ENCODE measurements around the gene PODXL2. TPM values are rescaled to one million over a fixed set of nuclear protein-coding genes. Genes with fewer than 3 reads are reported as not detected.
A peak's percentile ranks its signal among the peaks of the same experiment; 100 is the strongest.

PODXL2 gene
- total and polyA plus RNA-seq, 2 experiments from 2014 or later: 18.4 to 57.6 TPM

GRCh38 chr3:127706785-127707351 lies 77.9 kb downstream of the PODXL2 start:
- Mint-ChIP-seq H3K27me3 (ENCODE audit: insufficient read depth, low read depth, poor library complexity) (peaks cover 14% of the 10 kb centered on the region), H3K9me3 (peaks cover 14% of the 10 kb centered on the region; the same call in 2 of the 3 replicates), H3K27ac (no peak overlapping the region), H3K4me3 (no peak overlapping the region), H3K4me1 (peaks cover 24% of the 10 kb centered on the region), H3K36me3 (ENCODE audit: low read depth) (no peaks in the 10 kb centered on the region)
- no peaks in the 10 kb centered on the region for H3K79me2 ChIP-seq (replicated peaks; ENCODE audit: insufficient read depth)
- no peaks in the 10 kb centered on the region for H3K27me3 ChIP-seq (ENCODE audit: insufficient read depth)
- ATAC-seq (no peak), DNase-seq (ENCODE audit: low spot score) (no peak)
- TF ChIP-seq JUNB (IDR thresholded peaks at IDR 0.05; ENCODE audit: unreplicated experiment) (no peak), EZH2 (IDR thresholded peaks at IDR 0.05; ENCODE audit: low read depth, unreplicated experiment) (no peak), POLR2AphosphoS5 (IDR thresholded peaks at IDR 0.05; ENCODE audit: low read depth) (no peak)
- no peaks in the 10 kb centered on the region for H3F3A ChIP-seq (replicated peaks; ENCODE audit: low read depth)
- H2AFZ ChIP-seq: no peak overlapping the region
- H3K36me3 ChIP-seq (ENCODE audit: insufficient read depth): no peaks in the 10 kb centered on the region
- no peaks in the 10 kb centered on the region for H4K20me1 ChIP-seq (replicated peaks; ENCODE audit: insufficient read depth)
- no peak overlapping the region for H3K4me2 ChIP-seq
- H3K4me3 ChIP-seq: no peak overlapping the region
- H3K27ac ChIP-seq (ENCODE audit: low read depth): no peak overlapping the region
- no peaks in the 10 kb centered on the region for H3K9me2 ChIP-seq (ENCODE audit: insufficient read depth)
- H3K4me1 ChIP-seq (ENCODE audit: insufficient read depth): peaks cover 9% of the 10 kb centered on the region

- peak; percentile 34; the same call in 2 of the 3 replicates for ATAC-seq
- H3K4me2 ChIP-seq: no peak overlapping the region
- Mint-ChIP-seq H3K36me3 (ENCODE audit: low read depth) (no peaks in the 10 kb centered on the region), H3K9me3 (peaks cover 12% of the 10 kb centered on the region; the same call in 2 of the 3 replicates), H3K4me3 (no peak overlapping the region), H3K4me1 (peaks cover 24% of the 10 kb centered on the region), H3K27me3 (ENCODE audit: insufficient read depth, low read depth, poor library complexity) (peaks cover 13% of the 10 kb centered on the region), H3K27ac (no peak overlapping the region)
- H3K27me3 ChIP-seq (ENCODE audit: insufficient read depth): no peaks in the 10 kb centered on the region
- H3F3A ChIP-seq (replicated peaks; ENCODE audit: low read depth): no peaks in the 10 kb centered on the region
- H2AFZ ChIP-seq: peak overlapping the region; percentile 86; the same call in 1 of the 2 replicates
- TF ChIP-seq JUNB (IDR thresholded peaks at IDR 0.05; ENCODE audit: unreplicated experiment): no peak
- no peaks in the 10 kb centered on the region for H3K79me2 ChIP-seq (replicated peaks; ENCODE audit: insufficient read depth)
- DNase-seq (ENCODE audit: low spot score): no peak
- H3K4me1 ChIP-seq (ENCODE audit: insufficient read depth): peaks cover 9% of the 10 kb centered on the region
- no peaks in the 10 kb centered on the region for H4K20me1 ChIP-seq (replicated peaks; ENCODE audit: insufficient read depth)
- H3K27ac ChIP-seq (ENCODE audit: low read depth): no peak overlapping the region
- H3K4me3 ChIP-seq: no peak overlapping the region
- H3K9me2 ChIP-seq (ENCODE audit: insufficient read depth): no peaks in the 10 kb centered on the region
- H3K36me3 ChIP-seq (ENCODE audit: insufficient read depth): no peaks in the 10 kb centered on the region
Measured at GRCh38 chr3:127707851-127708411, 78.9 kb downstream of the PODXL2 start.

GRCh38 chr3:127708837-127709236 lies 79.9 kb downstream of the PODXL2 start:
- H3K36me3 Mint-ChIP-seq (ENCODE audit: low read depth): no peaks in the 10 kb centered on the region
- Histone ChIP-seq H3K9me2 (ENCODE audit: insufficient read depth) (no peaks in the 10 kb centered on the region), H3K27ac (ENCODE audit: low read depth) (no peak overlapping the region), H3F3A (replicated peaks; ENCODE audit: low read depth) (no peaks in the 10 kb centered on the region), H3K4me1 (ENCODE audit: insufficient read depth) (peaks cover 9% of the 10 kb centered on the region), H3K27me3 (ENCODE audit: insufficient read depth) (no peaks in the 10 kb centered on the region), H3K36me3 (ENCODE audit: insufficient read depth) (no peaks in the 10 kb centered on the region), H4K20me1 (replicated peaks; ENCODE audit: insufficient read depth) (no peaks in the 10 kb centered on the region), H3K79me2 (replicated peaks; ENCODE audit: insufficient read depth) (no peaks in the 10 kb centered on the region), H3K4me3 (no peak overlapping the region), H2AFZ (peak overlapping the region; percentile 86; the same call in 1 of the 2 replicates), H3K4me2 (no peak overlapping the region)
- H3K27me3 Mint-ChIP-seq (ENCODE audit: insufficient read depth, low read depth, poor library complexity): peaks cover 11% of the 10 kb centered on the region
- no peak for DNase-seq (ENCODE audit: low spot score)
- H3K4me3 Mint-ChIP-seq: no peak overlapping the region
- no peak overlapping the region for H3K27ac Mint-ChIP-seq
- peaks cover 5% of the 10 kb centered on the region; the same call in 2 of the 3 replicates for H3K9me3 Mint-ChIP-seq
- ATAC-seq: no peak
- H3K4me1 Mint-ChIP-seq: peaks cover 27% of the 10 kb centered on the region
- no peak for TF ChIP-seq STAT1 (IDR thresholded peaks at IDR 0.05; ENCODE audit: unreplicated experiment)
- no peak for TF ChIP-seq JUNB (IDR thresholded peaks at IDR 0.05; ENCODE audit: unreplicated experiment)
- TF ChIP-seq, protein P1, sequence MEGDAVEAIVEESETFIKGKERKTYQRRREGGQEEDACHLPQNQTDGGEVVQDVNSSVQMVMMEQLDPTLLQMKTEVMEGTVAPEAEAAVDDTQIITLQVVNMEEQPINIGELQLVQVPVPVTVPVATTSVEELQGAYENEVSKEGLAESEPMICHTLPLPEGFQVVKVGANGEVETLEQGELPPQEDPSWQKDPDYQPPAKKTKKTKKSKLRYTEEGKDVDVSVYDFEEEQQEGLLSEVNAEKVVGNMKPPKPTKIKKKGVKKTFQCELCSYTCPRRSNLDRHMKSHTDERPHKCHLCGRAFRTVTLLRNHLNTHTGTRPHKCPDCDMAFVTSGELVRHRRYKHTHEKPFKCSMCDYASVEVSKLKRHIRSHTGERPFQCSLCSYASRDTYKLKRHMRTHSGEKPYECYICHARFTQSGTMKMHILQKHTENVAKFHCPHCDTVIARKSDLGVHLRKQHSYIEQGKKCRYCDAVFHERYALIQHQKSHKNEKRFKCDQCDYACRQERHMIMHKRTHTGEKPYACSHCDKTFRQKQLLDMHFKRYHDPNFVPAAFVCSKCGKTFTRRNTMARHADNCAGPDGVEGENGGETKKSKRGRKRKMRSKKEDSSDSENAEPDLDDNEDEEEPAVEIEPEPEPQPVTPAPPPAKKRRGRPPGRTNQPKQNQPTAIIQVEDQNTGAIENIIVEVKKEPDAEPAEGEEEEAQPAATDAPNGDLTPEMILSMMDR (conservative IDR thresholded peaks at IDR 0.05; ENCODE audit: low read depth in 2 of 2): no peak
- no peak for TF ChIP-seq POLR2AphosphoS5 (IDR thresholded peaks at IDR 0.05; ENCODE audit: low read depth)
- no peak for TF ChIP-seq ZNF331 (CRISPR knock-in tag; IDR thresholded peaks at IDR 0.05; ENCODE audit: low read depth)
- no peak for TF ChIP-seq CREB1 (CRISPR knock-in tag; IDR thresholded peaks at IDR 0.05; ENCODE audit: low read depth)
- TF ChIP-seq, protein P2, sequence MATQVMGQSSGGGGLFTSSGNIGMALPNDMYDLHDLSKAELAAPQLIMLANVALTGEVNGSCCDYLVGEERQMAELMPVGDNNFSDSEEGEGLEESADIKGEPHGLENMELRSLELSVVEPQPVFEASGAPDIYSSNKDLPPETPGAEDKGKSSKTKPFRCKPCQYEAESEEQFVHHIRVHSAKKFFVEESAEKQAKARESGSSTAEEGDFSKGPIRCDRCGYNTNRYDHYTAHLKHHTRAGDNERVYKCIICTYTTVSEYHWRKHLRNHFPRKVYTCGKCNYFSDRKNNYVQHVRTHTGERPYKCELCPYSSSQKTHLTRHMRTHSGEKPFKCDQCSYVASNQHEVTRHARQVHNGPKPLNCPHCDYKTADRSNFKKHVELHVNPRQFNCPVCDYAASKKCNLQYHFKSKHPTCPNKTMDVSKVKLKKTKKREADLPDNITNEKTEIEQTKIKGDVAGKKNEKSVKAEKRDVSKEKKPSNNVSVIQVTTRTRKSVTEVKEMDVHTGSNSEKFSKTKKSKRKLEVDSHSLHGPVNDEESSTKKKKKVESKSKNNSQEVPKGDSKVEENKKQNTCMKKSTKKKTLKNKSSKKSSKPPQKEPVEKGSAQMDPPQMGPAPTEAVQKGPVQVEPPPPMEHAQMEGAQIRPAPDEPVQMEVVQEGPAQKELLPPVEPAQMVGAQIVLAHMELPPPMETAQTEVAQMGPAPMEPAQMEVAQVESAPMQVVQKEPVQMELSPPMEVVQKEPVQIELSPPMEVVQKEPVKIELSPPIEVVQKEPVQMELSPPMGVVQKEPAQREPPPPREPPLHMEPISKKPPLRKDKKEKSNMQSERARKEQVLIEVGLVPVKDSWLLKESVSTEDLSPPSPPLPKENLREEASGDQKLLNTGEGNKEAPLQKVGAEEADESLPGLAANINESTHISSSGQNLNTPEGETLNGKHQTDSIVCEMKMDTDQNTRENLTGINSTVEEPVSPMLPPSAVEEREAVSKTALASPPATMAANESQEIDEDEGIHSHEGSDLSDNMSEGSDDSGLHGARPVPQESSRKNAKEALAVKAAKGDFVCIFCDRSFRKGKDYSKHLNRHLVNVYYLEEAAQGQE (IDR thresholded peaks at IDR 0.05; ENCODE audit: unreplicated experiment): no peak
- no peak for TF ChIP-seq ZNF114 (CRISPR knock-in tag; IDR thresholded peaks at IDR 0.05)
- no peak for TF ChIP-seq NANOG (IDR thresholded peaks at IDR 0.05; ENCODE audit: borderline replicate concordance)
- TF ChIP-seq EZH2phosphoT487 (IDR thresholded peaks at IDR 0.05; ENCODE audit: unreplicated experiment): no peak
